SK-N-SH (cell line): ENCODE measurements around the gene RCE1. TPM values are rescaled to one million over a fixed set of nuclear protein-coding genes. Genes with fewer than 3 reads are reported as not detected.

Source experiments
- CTCF ChIA-PET: fragments of 300-600, 350-600 bp; formaldehyde crosslinking; extraction: SDS; loops from one replicate; lab custom pipeline; 2021; lab: Yijun Ruan, JAX
- POLR2A ChIA-PET: fragments of 350-600 bp; sonication (Branson Sonifier 250); formaldehyde crosslinking; extraction: SDS; loops from one replicate; lab custom pipeline; 2020; ENCODE audit warnings: antibody characterized with exemption, inconsistent platforms; lab: Yijun Ruan, JAX
- DNase-seq: peaks from one replicate; pipeline ENCODE4 v3.0.0; 2012
- H2AFZ ChIP-seq: fragments of 200-600 bp; sonication (generic); 2 replicates; pipeline ENCODE4 v1.8.1; 2016; ENCODE audit warnings: antibody characterized with exemption, mild to moderate bottlenecking, low read depth
- H3F3A ChIP-seq: fragments of 200-600 bp; sonication (generic); replicated peaks from 2 replicates; pipeline ENCODE3; 2016; ENCODE audit warnings: antibody characterized with exemption, mild to moderate bottlenecking; ENCODE audit not compliant: insufficient read depth
- H3K27ac ChIP-seq, 2 experiments: fragments of 200-500 bp in 1 of 2; fragments of 200-600 bp in 1 of 2; sonication (Bioruptor generic) in 1 of 2; sonication (generic), shearing (Covaris generic) in 1 of 2; 2 replicates each; pipeline versions ENCODE4 v1.5.1 to v1.6.1; 2014 to 2016; ENCODE audit warnings: low read depth in 2 of 2, inconsistent platforms in 1 of 2, low read length in 1 of 2, mild to moderate bottlenecking in 1 of 2, mixed read lengths in 1 of 2
- H3K27me3 ChIP-seq: fragments of 200-600 bp; sonication (generic), shearing (Covaris generic); 2 replicates; pipeline ENCODE4 v1.6.1; 2016; ENCODE audit warnings: mixed run types; ENCODE audit not compliant: insufficient read depth
- H3K36me3 ChIP-seq, 2 experiments: fragments of 200-500 bp in 1 of 2; fragments of 200-600 bp in 1 of 2; sonication (Bioruptor generic) in 1 of 2; sonication (generic) in 1 of 2; replicated peaks in 1 of 2; 2 replicates each; pipeline versions ENCODE3 to v1.5.1; 2014 to 2016; ENCODE audit warnings: low read length in 1 of 2, mild to moderate bottlenecking in 1 of 2; ENCODE audit not compliant: insufficient read depth in 2 of 2, control insufficient read depth in 1 of 2
- H3K4me1 ChIP-seq, 2 experiments: fragments of 200-500 bp in 1 of 2; fragments of 200-600 bp in 1 of 2; sonication (Bioruptor generic) in 1 of 2; sonication (generic), shearing (Covaris generic) in 1 of 2; 2 replicates each; pipeline versions ENCODE4 v1.5.1 to v1.6.1; 2014 to 2016; ENCODE audit warnings: low read depth in 1 of 2, low read length in 1 of 2, mixed run types in 1 of 2; ENCODE audit not compliant: insufficient read depth in 2 of 2, control insufficient read depth in 1 of 2
- H3K4me2 ChIP-seq: fragments of 200-600 bp; sonication (generic), shearing (Covaris generic); 2 replicates; pipeline ENCODE4 v1.6.1; 2017; ENCODE audit warnings: mixed run types
- H3K4me3 ChIP-seq, 2 experiments: fragments of 200-500 bp in 1 of 2; fragments of 200-600 bp in 1 of 2; sonication (Bioruptor generic) in 1 of 2; sonication (generic), shearing (Covaris generic) in 1 of 2; 2 replicates each; pipeline versions ENCODE4 v1.5.1 to v1.8.1; 2014 to 2016; ENCODE audit warnings: low read depth in 2 of 2, inconsistent platforms in 1 of 2, low read length in 1 of 2, mild to moderate bottlenecking in 1 of 2, mixed read lengths in 1 of 2, moderate library complexity in 1 of 2
- H3K79me2 ChIP-seq: fragments of 200-600 bp; sonication (generic); 2 replicates; pipeline ENCODE4 v1.8.1; 2017; ENCODE audit warnings: mild to moderate bottlenecking; ENCODE audit not compliant: insufficient read depth
- H3K9ac ChIP-seq: fragments of 200-600 bp; sonication (generic); 2 replicates; pipeline ENCODE4 v1.6.1; 2017; ENCODE audit warnings: mixed run types
- H3K9me2 ChIP-seq: fragments of 200-600 bp; sonication (generic); 2 replicates; pipeline ENCODE4 v1.6.1; 2017; ENCODE audit warnings: mixed run types
- H3K9me3 ChIP-seq: fragments of 200-600 bp; sonication (generic); 2 replicates; pipeline ENCODE4 v1.6.1; 2017; ENCODE audit warnings: mixed run types, mild to moderate bottlenecking, moderate library complexity
- H4K20me1 ChIP-seq: fragments of 200-600 bp; sonication (generic); 2 replicates; pipeline ENCODE4 v1.6.1; 2017; ENCODE audit warnings: mild to moderate bottlenecking, mixed run types; ENCODE audit not compliant: insufficient read depth
- CHD2 ChIP-seq: fragments of 150-350 bp; IDR thresholded peaks from 2 replicates; pipeline ENCODE4 v1.6.1; 2018; ENCODE audit warnings: low read length; ENCODE audit not compliant: partially characterized antibody
- CTCF ChIP-seq: fragments of 200-600 bp; sonication (generic); IDR thresholded peaks from 2 replicates; pipeline ENCODE4 v1.6.1; 2017; ENCODE audit warnings: antibody characterized with exemption, mild to moderate bottlenecking, moderate library complexity
- EP300 ChIP-seq, 2 experiments: IDR thresholded peaks; 2 replicates each; pipeline versions ENCODE4 v1.4.0 to v1.6.1; 2012; ENCODE audit warnings: borderline replicate concordance in 1 of 2, low read depth in 1 of 2, low read length in 1 of 2
- FOXJ3 ChIP-seq: sonication (generic); formaldehyde crosslinking; IDR thresholded peaks from 2 replicates; pipeline ENCODE4 v1.5.1; 2020; ENCODE audit warnings: mild to moderate bottlenecking, missing genetic modification reagents
- FOXM1 ChIP-seq: IDR thresholded peaks from 2 replicates; pipeline ENCODE4 v1.4.0; 2012; ENCODE audit warnings: low read depth, mild to moderate bottlenecking
- JUND ChIP-seq: IDR thresholded peaks from 2 replicates; pipeline ENCODE4 v1.4.0; 2012
- NFIC ChIP-seq: IDR thresholded peaks from 2 replicates; pipeline ENCODE4 v1.4.0; 2012; ENCODE audit warnings: borderline replicate concordance
- NRF1 ChIP-seq: IDR thresholded peaks from 2 replicates; pipeline ENCODE4 v1.6.1; 2012; ENCODE audit warnings: low read depth, mild to moderate bottlenecking, low read length
- PBX3 ChIP-seq: IDR thresholded peaks from 2 replicates; pipeline ENCODE4; 2012
- POLR2AphosphoS5 ChIP-seq: IDR thresholded peaks from 2 replicates; pipeline ENCODE4 v1.6.1; 2012; ENCODE audit warnings: low read depth, low read length
- RAD21 ChIP-seq: IDR thresholded peaks from 2 replicates; pipeline ENCODE4 v1.6.1; 2012; ENCODE audit warnings: mild to moderate bottlenecking, low read length
- REST ChIP-seq: IDR thresholded peaks from 2 replicates; pipeline ENCODE4 v1.6.1; 2012; ENCODE audit warnings: mild to moderate bottlenecking, low read depth, low read length, moderate library complexity
- RFX5 ChIP-seq: IDR thresholded peaks from 2 replicates; pipeline ENCODE4 v1.6.1; 2012; ENCODE audit warnings: mild to moderate bottlenecking, improper control_type of control experiment, low read length
- SMC3 ChIP-seq: IDR thresholded peaks from 2 replicates; pipeline ENCODE4 v1.6.1; 2012; ENCODE audit warnings: low read depth, low read length, improper control_type of control experiment
- TEAD4 ChIP-seq: IDR thresholded peaks from 2 replicates; pipeline ENCODE4 v1.4.0; 2012; ENCODE audit warnings: mild to moderate bottlenecking, borderline replicate concordance; ENCODE audit not compliant: insufficient read depth
- USF2 ChIP-seq: fragments of 150-350 bp; IDR thresholded peaks from 2 replicates; pipeline ENCODE4 v1.6.1; 2017; ENCODE audit warnings: antibody characterized with exemption, low read length, low read depth, borderline replicate concordance
- YY1 ChIP-seq: IDR thresholded peaks from 2 replicates; pipeline ENCODE4 v1.4.0; 2012; ENCODE audit warnings: low read depth, mild to moderate bottlenecking
- ZBTB33 ChIP-seq: IDR thresholded peaks from 2 replicates; pipeline ENCODE4 v1.4.0; 2012; ENCODE audit warnings: low read depth, borderline replicate concordance
- WGBS: methylation state at CpG from one replicate; pipeline ENCODE4 v1.1.6; 2017; ENCODE audit warnings: low lambda C conversion rate; 5-methylcytosine and 5-hydroxymethylcytosine counted together
- polyA plus RNA-seq, 3 experiments: library from polyadenylated mRNA; depleted of rRNA; stranded (reverse); fragments of >200 nt; gene quantifications; 2 replicates each; pipeline ENCODE4 v1.2.3, GENCODE V29; 2012

RCE1 gene
- polyA plus RNA-seq, 1 of the 3 experiments (the other 2 are of a cell fraction), result 25.0 TPM

GRCh38 chr11:66860449-66860831 is 17.2 kb downstream of the RCE1 start:
- H3K4me2 ChIP-seq, result no peak overlapping the region
- no peak overlapping the region for H3K9ac ChIP-seq
- no peaks in the 10 kb centered on the region for H4K20me1 ChIP-seq
- peaks cover 0 to 10% of the 10 kb centered on the region in 2 experiments; a peak in 2 of 4 replicates for H3K4me1 ChIP-seq
- no peak overlapping the region for H2AFZ ChIP-seq
- no peak for TF ChIP-seq SMC3
- ChIA-PET POLR2A (no interaction called here), CTCF (no interaction called here)
- no peaks in the 10 kb centered on the region for H3K27me3 ChIP-seq
- peaks cover 0 to 2% of the 10 kb centered on the region in 2 experiments for H3K36me3 ChIP-seq
- H3F3A ChIP-seq, result no peaks in the 10 kb centered on the region
- no peaks in the 10 kb centered on the region for H3K9me3 ChIP-seq
- no peaks in the 10 kb centered on the region for H3K9me2 ChIP-seq
- WGBS, result 95% methylated on average over 12 of the region's 18 CpGs
- H3K27ac ChIP-seq, result no peak overlapping the region
- peaks cover 14% of the 10 kb centered on the region for H3K79me2 ChIP-seq
- no peak for DNase-seq
- H3K4me3 ChIP-seq, result no peak overlapping the region

- ChIA-PET CTCF (no interaction called here), POLR2A (no interaction called here)
- H3K36me3 ChIP-seq, result peaks cover 0 to 2% of the 10 kb centered on the region in 2 experiments
- peaks cover 14% of the 10 kb centered on the region for H3K79me2 ChIP-seq
- no peak overlapping the region for H2AFZ ChIP-seq
- no peak overlapping the region for H3K27ac ChIP-seq
- 96% methylated on average over 23 of the region's 32 CpGs for WGBS
- no peak overlapping the region for H3K4me3 ChIP-seq
- no peaks in the 10 kb centered on the region for H3K9me2 ChIP-seq
- peaks cover 0 to 5% of the 10 kb centered on the region in 2 experiments; a peak in 2 of 4 replicates for H3K4me1 ChIP-seq
- H3K27me3 ChIP-seq, result no peaks in the 10 kb centered on the region
- H3K9me3 ChIP-seq, result no peaks in the 10 kb centered on the region
- H4K20me1 ChIP-seq, result no peaks in the 10 kb centered on the region
- no peaks in the 10 kb centered on the region for H3F3A ChIP-seq
- H3K4me2 ChIP-seq, result no peak overlapping the region
- no peak overlapping the region for H3K9ac ChIP-seq
- DNase-seq, result no peak
- TF ChIP-seq PBX3, result no peak
- no peak for TF ChIP-seq YY1
- no peak for TF ChIP-seq ZBTB33
- no peak for TF ChIP-seq EP300 (IDR thresholded peaks at IDR 0.05; ENCODE audit: borderline replicate concordance in 1 of 2, low read depth in 1 of 2, low read length in 1 of 2)
- TF ChIP-seq TEAD4, result no peak
- TF ChIP-seq USF2, result no peak
- no peak for TF ChIP-seq NFIC
- no peak for TF ChIP-seq REST
- TF ChIP-seq RFX5, result no peak
- TF ChIP-seq CHD2, result no peak
- no peak for TF ChIP-seq POLR2AphosphoS5
- no peak for TF ChIP-seq FOXJ3
- no peak for TF ChIP-seq FOXM1
- no peak for TF ChIP-seq NRF1
- no peak for TF ChIP-seq JUND
- TF ChIP-seq CTCF, result no peak
- TF ChIP-seq RAD21, result no peak
These were observed 18.0 kb downstream of the RCE1 start for GRCh38 chr11:66861038-66861773.
